GM20431 (cell line): ENCODE measurements around the gene EGFR.
"Not testable (repeated sequence)": the region's sequence is repeated elsewhere in the genome, so short reads cannot be mapped to it uniquely, and the experiment has no call there.

Experiments
- in situ Hi-C: fragments of 300-500 bp; cut with MseI, MboI; formaldehyde crosslinking; loops from one replicate; pipeline ENCODE4 v1.15.0; 2020; ENCODE audit warnings: low sequenced_read_pairs; ENCODE audit not compliant: unreplicated experiment

EGFR gene

GRCh38 chr7:55156919-55157763 lies 138.3 kb downstream of the EGFR start:
- in situ Hi-C loops: no loop called here

GRCh38 chr7:55157764-55158105 lies 138.9 kb downstream of the EGFR start:
- in situ Hi-C loops: no loop called here

GRCh38 chr7:55158541-55159382 lies 139.9 kb downstream of the EGFR start:
- in situ Hi-C loops: no loop called here

GRCh38 chr7:55160539-55160938 lies 141.7 kb downstream of the EGFR start:
- in situ Hi-C loops: no loop called here

GRCh38 chr7:55161154-55161687 lies 142.4 kb downstream of the EGFR start:
- in situ Hi-C loops: no loop called here

DNA sequence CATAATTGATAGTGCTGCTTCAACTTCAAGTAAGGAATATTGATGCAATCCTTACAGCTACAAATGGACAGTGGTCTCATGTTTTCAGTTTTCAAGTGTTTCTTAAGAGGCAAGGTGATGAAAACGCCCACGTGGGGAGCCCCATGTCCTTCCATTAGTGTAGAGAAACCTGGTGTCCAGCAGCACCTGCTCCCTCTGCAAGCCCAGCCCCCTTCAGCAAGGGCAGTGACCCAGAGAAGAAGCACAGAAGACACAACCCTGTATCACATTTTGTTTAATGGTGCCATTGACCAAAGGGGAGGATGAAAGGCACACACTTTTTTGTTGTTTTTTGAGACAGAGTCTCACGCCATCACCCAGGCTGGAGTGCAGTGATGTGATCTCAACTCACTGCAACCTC lies 143.7 kb downstream of the EGFR start:
- in situ Hi-C loops: no loop called here

DNA sequence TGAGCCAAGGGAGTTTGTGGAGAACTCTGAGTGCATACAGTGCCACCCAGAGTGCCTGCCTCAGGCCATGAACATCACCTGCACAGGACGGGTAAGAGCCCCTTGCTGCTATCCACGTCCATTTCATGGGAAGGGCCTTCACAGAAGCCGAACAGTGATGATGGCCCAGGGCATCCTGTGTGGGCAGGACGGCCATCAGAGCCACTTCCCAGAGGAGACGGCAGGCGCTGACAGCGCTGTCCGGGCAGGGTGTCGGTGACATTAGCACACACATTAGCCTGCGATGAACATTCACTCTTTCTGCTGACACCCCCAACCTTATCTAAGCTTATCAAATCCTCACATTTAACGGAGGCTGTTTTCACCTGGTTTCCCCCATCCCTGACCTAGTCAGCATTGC lies 144.9 kb downstream of the EGFR start:
- in situ Hi-C loops: no loop called here

DNA sequence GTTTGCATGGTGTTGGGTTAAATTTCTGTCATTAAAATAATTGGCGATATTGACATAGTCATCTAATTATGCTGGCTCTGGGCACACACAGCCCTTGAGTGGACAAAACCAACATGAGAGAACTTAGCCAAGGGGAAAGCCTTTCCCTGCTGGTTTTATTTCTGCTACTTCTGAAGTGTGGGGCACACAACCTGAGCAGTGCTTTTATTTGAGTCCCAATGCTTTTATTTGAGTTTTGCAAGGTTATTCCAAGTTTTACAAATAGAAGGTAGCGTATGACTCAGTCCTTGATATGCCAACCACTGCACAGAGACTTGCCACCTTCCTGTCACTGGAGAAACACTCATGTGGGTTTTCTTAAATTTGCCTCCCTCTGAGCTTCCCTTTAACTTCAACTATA lies 145.7 kb downstream of the EGFR start:
- in situ Hi-C loops: no loop called here

GRCh38 chr7:55165176-55165861 lies 146.5 kb downstream of the EGFR start:
- in situ Hi-C loops: no loop called here

- in situ Hi-C loops: not testable (repeated sequence)
Observed at GRCh38 chr7:55167296-55167695, 148.5 kb downstream of the EGFR start.

GRCh38 chr7:55170335-55171069 lies 151.7 kb downstream of the EGFR start:
- in situ Hi-C loops: no loop called here

GRCh38 chr7:55171157-55171556 lies 152.3 kb downstream of the EGFR start:
- in situ Hi-C loops: no loop called here

- in situ Hi-C loops: no loop called here
Observed at GRCh38 chr7:55172161-55172560, 153.3 kb downstream of the EGFR start.

DNA sequence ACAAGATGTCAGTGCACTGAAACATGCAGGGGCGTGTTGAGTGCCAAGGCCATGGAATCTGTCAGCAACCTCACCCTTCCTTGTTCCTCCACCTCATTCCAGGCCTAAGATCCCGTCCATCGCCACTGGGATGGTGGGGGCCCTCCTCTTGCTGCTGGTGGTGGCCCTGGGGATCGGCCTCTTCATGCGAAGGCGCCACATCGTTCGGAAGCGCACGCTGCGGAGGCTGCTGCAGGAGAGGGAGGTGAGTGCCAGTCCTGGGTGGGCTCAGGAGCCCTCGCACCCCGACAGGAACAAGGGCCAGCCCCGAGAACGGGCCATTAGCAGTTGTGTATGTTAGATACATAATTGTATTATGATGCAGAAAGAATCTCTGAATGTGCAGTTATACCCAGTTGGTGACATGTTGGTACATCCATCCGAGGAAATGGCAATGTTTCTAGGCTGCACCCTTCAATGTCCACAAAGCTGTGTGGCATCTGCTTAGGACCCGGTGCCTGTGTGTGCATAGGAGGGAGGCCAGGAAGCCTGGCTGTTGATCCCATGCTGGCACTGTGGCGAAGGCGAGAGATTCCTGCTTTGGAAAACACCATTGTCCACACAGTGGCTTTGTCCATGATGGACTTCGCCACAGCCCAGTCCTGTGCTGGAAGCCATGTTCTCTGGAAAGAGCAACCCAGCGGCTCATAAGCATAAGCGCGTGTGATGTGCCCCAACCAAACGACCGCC lies 154.2 kb downstream of the EGFR start:
- in situ Hi-C loops: no loop called here

- in situ Hi-C loops: no loop called here
Observed at GRCh38 chr7:55173671-55174070, 154.9 kb downstream of the EGFR start.

DNA sequence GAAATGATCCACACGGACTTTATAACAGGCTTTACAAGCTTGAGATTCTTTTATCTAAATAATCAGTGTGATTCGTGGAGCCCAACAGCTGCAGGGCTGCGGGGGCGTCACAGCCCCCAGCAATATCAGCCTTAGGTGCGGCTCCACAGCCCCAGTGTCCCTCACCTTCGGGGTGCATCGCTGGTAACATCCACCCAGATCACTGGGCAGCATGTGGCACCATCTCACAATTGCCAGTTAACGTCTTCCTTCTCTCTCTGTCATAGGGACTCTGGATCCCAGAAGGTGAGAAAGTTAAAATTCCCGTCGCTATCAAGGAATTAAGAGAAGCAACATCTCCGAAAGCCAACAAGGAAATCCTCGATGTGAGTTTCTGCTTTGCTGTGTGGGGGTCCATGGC lies 155.6 kb downstream of the EGFR start:
- in situ Hi-C loops: no loop called here

- in situ Hi-C loops: no loop called here
Observed at GRCh38 chr7:55174856-55175255, 156.0 kb downstream of the EGFR start.

DNA sequence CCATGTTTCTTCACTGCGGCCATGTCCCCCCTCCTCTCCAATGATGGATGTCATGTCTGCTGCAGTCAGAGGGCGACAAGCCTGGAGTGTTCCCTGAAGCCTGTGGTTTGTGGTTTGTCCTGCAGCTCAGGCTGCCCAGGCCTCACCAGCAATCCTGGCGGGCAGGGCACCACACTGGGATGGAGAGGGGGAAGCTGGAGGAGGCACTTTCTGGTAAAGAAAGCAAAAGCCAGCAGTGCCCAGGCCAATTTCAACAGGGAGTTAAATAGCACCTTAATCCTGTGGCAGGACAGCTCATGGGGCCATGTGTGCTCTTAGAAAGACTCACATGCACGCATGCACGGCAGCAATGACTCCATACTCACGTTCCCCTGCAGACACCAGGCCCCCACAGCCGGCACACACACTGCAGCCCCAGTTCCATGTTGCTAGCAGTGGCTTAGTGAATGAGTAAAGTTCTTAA lies 158.3 kb downstream of the EGFR start:
- in situ Hi-C loops: no loop called here

DNA sequence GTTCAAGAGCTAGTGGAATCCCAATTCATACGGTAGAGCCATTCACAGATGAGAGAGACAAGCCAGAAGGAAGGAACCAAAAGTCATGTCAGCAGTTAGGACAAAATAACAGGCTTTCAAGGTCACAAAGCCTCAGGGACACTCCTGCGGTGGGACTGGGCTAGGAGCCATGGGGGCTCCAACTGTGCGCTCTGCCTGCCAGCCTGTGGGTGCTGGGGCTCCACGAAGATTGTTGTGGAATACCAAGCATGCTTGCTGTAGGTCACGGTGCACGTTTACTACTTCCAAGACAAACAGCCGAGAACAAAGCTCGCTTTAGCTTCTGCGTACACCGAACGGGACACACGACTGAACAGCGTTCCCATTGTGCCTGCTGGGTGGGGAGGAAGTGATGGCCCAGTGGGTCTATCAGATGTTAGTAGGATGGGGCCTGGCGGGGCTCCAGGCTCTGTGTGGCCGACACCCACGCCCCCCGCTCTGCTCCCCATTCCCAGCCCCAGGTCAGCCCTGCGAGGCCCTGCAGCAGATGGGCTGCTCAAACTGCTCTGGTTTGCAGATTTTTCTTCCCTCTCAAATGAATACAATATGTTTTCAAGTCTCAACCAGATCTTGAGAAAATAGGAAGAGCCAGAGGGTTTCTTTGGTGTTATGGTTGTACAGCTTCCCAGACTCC lies 158.9 kb downstream of the EGFR start:
- in situ Hi-C loops: no loop called here
